ENCODE measurements around the gene SNRNP35.

The SNRNP35 gene

GRCh38 chr12:123468786-123469185, 10.8 kb downstream of the SNRNP35 start:
- Histone ChIP-seq H3K4me3 (ENCODE audit: low read depth, low read length) (no peak overlapping the region), H3K79me2 (peaks cover 32% of the 10 kb centered on the region), H3K4me2 (ENCODE audit: low read length) (no peak overlapping the region), H3K36me3 (ENCODE audit: control insufficient read depth, insufficient read depth, low read length) (no peaks in the 10 kb centered on the region), H3K27ac (no peak overlapping the region), H2AFZ (no peak overlapping the region), H3K9ac (no peak overlapping the region), H3K27me3 (ENCODE audit: control insufficient read depth, insufficient read depth, low read length) (no peaks in the 10 kb centered on the region), H3K4me1 (no peaks in the 10 kb centered on the region), H3K9me3 (ENCODE audit: control insufficient read depth, low read length) (no peaks in the 10 kb centered on the region)
- TF ChIP-seq, protein P1, sequence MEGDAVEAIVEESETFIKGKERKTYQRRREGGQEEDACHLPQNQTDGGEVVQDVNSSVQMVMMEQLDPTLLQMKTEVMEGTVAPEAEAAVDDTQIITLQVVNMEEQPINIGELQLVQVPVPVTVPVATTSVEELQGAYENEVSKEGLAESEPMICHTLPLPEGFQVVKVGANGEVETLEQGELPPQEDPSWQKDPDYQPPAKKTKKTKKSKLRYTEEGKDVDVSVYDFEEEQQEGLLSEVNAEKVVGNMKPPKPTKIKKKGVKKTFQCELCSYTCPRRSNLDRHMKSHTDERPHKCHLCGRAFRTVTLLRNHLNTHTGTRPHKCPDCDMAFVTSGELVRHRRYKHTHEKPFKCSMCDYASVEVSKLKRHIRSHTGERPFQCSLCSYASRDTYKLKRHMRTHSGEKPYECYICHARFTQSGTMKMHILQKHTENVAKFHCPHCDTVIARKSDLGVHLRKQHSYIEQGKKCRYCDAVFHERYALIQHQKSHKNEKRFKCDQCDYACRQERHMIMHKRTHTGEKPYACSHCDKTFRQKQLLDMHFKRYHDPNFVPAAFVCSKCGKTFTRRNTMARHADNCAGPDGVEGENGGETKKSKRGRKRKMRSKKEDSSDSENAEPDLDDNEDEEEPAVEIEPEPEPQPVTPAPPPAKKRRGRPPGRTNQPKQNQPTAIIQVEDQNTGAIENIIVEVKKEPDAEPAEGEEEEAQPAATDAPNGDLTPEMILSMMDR (IDR thresholded peaks at IDR 0.05), result no peak

- no peaks in the 10 kb centered on the region for H3K36me3 ChIP-seq (ENCODE audit: control insufficient read depth, insufficient read depth, low read length)
- H2AFZ ChIP-seq, result no peak overlapping the region
- peaks cover 32% of the 10 kb centered on the region for H3K79me2 ChIP-seq
- no peak overlapping the region for H3K4me2 ChIP-seq (ENCODE audit: low read length)
- no peak overlapping the region for H3K4me3 ChIP-seq (ENCODE audit: low read depth, low read length)
- H3K9ac ChIP-seq, result no peak overlapping the region
- no peaks in the 10 kb centered on the region for H3K27me3 ChIP-seq (ENCODE audit: control insufficient read depth, insufficient read depth, low read length)
- TF ChIP-seq, protein P1 (IDR thresholded peaks at IDR 0.05), result no peak
- H3K9me3 ChIP-seq (ENCODE audit: control insufficient read depth, low read length), result no peaks in the 10 kb centered on the region
- peaks cover 11% of the 10 kb centered on the region for H3K4me1 ChIP-seq
- no peak overlapping the region for H3K27ac ChIP-seq
Measured at GRCh38 chr12:123469978-123470377, 12.0 kb downstream of the SNRNP35 start.

DNA sequence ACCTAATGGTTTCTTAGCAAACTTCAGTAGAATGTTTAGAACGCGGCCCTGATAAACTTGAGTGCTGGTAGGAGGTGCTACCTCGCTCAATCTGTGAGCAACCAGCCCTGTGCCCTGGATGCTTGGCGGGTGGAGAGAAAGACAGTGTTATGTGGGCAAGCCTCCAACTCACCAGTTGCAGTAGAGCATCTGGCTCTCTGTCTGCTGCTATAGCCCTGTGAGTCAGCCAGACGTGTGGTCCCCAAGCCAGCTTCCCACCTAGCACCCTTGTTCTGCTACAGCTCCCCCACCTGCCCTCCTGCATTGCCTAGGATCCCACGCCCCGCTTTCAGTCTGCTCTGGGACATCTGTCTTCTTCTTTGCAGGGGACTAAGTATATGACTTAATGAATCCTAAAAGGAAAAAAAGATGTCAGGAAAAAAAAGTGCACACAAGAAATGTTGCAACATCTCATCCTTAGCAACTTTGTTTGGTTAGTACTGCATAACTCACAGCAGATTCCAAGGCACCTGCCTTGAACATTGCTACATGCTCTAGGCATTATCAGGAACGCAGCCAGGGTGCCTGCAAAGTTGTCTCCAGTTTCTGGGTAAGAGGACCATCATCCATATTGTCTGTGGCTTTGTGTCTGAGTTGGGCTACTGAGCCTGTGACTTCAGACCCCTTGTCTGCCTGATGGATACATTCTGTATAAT, 13.6 kb downstream of the SNRNP35 start:
- Histone ChIP-seq H2AFZ (no peak overlapping the region), H3K4me1 (peaks cover 16% of the 10 kb centered on the region), H3K9me3 (ENCODE audit: control insufficient read depth, low read length) (no peaks in the 10 kb centered on the region), H3K4me2 (ENCODE audit: low read length) (no peak overlapping the region), H3K4me3 (ENCODE audit: low read depth, low read length) (no peak overlapping the region), H3K36me3 (ENCODE audit: control insufficient read depth, insufficient read depth, low read length) (no peaks in the 10 kb centered on the region), H3K79me2 (peaks cover 20% of the 10 kb centered on the region), H3K27ac (no peak overlapping the region), H3K27me3 (ENCODE audit: control insufficient read depth, insufficient read depth, low read length) (no peaks in the 10 kb centered on the region), H3K9ac (no peak overlapping the region)
- TF ChIP-seq, protein P1 (IDR thresholded peaks at IDR 0.05), result no peak

DNA sequence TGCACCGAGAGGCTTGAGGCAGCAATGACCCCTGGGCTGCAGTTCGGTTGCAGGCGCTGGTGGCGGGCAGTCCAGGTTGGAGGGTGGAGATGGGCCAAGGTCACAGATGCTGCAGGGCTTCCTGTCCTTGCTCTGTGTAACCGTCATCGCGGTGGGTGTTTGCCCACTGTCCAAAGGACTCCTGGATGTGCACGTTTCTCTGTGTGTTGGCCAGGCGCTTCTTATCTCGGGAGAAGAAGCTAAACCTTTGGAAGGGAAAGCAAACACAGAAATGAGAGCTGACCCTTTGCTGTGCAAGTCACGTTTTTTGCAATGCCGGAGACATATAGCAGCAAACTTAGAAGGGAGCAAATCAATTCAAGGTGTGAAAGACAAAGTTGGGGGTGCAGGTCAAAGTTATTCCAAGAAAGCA, 14.5 kb downstream of the SNRNP35 start:
- H2AFZ ChIP-seq, result no peak overlapping the region
- TF ChIP-seq, protein P1 (IDR thresholded peaks at IDR 0.05), result no peak
- H3K4me2 ChIP-seq (ENCODE audit: low read length), result no peak overlapping the region
- peaks cover 20% of the 10 kb centered on the region for H3K79me2 ChIP-seq
- no peak overlapping the region for H3K4me3 ChIP-seq (ENCODE audit: low read depth, low read length)
- H3K27ac ChIP-seq, result no peak overlapping the region
- H3K4me1 ChIP-seq, result peaks cover 16% of the 10 kb centered on the region
- no peaks in the 10 kb centered on the region for H3K9me3 ChIP-seq (ENCODE audit: control insufficient read depth, low read length)
- no peak overlapping the region for H3K9ac ChIP-seq
- no peaks in the 10 kb centered on the region for H3K27me3 ChIP-seq (ENCODE audit: control insufficient read depth, insufficient read depth, low read length)
- no peaks in the 10 kb centered on the region for H3K36me3 ChIP-seq (ENCODE audit: control insufficient read depth, insufficient read depth, low read length)
